Mucosa of rectum (tissue), 2 donors: ENCODE data around the gene CEP104.

Source experiments
- H3K27ac ChIP-seq, 2 donors: one replicate each; pipeline ENCODE4 v1.7.0; 2013; ENCODE audit warnings: inconsistent platforms in 2 of 2, low read depth in 2 of 2, low read length in 2 of 2
- H3K27me3 ChIP-seq, 2 donors: one replicate each; pipeline ENCODE4 v1.7.0; 2013; ENCODE audit warnings: low read length in 2 of 2; ENCODE audit not compliant: control insufficient read depth in 2 of 2, insufficient read depth in 2 of 2
- H3K36me3 ChIP-seq, 2 donors: one replicate each; pipeline ENCODE4 v1.7.0; 2013; ENCODE audit warnings: low read length in 2 of 2; ENCODE audit not compliant: control insufficient read depth in 2 of 2, insufficient read depth in 2 of 2
- H3K4me1 ChIP-seq, 2 donors: one replicate each; pipeline ENCODE4 v1.7.0; 2013; ENCODE audit warnings: low read length in 2 of 2, mild to moderate bottlenecking in 1 of 2; ENCODE audit not compliant: control insufficient read depth in 2 of 2, insufficient read depth in 2 of 2
- H3K4me3 ChIP-seq, 2 donors: one replicate each; pipeline ENCODE4 v1.7.0; 2013; ENCODE audit warnings: low read length in 2 of 2
- H3K9ac ChIP-seq, 2 donors: one replicate each; pipeline ENCODE4 v1.7.0; 2013; ENCODE audit warnings: low read length in 2 of 2, low read depth in 1 of 2, mild to moderate bottlenecking in 1 of 2
- H3K9me3 ChIP-seq, 2 donors: one replicate each; pipeline ENCODE4 v1.7.0; 2013; ENCODE audit warnings: low read length in 2 of 2; ENCODE audit not compliant: control insufficient read depth in 2 of 2
- donor health status: healthy.
- donor health status: Normal muscosa, but diverticular disease.

Gene CEP104

DNA sequence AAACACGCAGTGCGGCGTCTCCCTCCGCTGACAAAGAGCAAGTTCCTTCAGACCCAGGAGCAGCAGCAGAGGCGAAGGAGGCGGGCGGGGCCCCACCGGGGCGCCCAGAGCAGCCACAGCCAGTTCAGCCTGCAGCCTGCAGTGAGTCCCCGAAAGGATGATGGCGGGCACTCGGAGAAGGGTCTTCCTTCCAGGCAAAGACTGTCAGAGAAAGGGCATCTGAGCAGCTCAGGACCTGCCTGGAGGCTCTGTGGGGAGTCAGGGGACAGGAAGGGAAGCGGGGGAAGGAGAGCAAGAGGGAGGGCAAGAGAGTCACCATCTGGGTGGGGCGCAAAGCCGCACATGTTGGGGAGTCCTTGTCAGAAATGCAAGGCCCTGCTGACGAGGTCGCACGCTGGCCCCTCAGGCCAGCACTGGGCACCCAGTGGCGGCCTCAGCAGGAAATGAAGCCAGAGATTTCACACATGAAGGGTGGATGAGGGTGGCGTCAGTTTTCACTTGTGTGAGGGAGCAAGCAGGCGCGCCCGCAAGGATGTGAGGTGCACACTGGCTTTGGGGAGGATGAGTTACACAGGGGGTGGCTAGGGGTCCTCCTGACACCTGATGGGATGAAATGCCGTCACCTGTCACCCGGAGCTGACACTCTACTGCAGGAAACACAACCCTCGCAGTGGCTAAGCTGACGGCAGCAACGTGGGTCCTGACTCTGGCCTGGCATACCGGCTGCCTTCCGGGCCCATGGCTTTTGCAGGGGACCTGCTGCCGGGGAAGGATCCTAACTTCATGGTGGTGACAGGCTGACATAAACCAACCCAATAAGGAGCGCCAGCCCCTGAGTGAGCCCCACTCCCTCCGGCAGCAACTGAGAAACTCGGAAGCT lies 67.3 kb downstream of the CEP104 start:
- H3K9me3 ChIP-seq, result no peaks in the 10 kb centered on the region
- H3K36me3 ChIP-seq, result peaks cover 16 to 40% of the 10 kb centered on the region in 2 donors
- H3K27me3 ChIP-seq, result no peaks in the 10 kb centered on the region
- H3K27ac ChIP-seq, result no peak overlapping the region
- H3K4me1 ChIP-seq, result peaks cover 0 to 2% of the 10 kb centered on the region in 2 donors
- no peak overlapping the region for H3K9ac ChIP-seq
- H3K4me3 ChIP-seq, result no peak overlapping the region

DNA sequence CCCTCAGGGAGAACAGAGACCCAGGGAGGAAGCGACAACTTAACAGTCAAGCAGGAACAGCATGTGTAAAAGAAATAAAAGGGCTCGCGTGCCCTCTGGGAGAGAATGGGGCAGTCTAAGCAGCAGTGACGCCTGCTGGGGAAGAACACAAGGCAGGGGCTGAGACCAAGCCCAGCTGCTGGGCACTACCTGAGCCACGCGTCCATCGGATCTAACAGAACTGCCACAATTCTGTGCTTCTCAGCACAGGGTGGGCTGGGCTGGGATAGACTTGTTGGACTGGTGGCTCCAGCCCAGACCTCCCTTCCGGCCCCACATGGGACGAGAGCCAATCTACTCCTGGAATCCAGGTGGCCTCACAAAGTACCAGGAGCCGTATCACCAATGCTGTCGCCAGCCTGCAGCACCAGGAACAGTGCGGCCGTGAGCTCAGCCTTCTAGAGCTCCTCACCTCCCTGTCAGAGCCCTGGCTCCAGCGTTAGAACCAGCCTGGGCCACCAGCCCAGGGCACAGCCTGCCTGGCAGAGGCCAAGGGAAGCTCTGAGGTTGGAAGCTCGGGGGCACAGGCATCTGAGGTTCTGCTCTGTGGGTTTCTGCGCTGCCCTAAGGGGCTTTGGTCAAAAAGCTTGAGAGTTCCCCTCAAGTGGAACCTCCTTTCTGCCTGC lies 68.1 kb downstream of the CEP104 start:
- H3K4me3 ChIP-seq, result no peak overlapping the region
- no peaks in the 10 kb centered on the region for H3K27me3 ChIP-seq
- peaks cover 22 to 47% of the 10 kb centered on the region in 2 donors for H3K36me3 ChIP-seq
- H3K4me1 ChIP-seq, result peaks cover 0 to 2% of the 10 kb centered on the region in 2 donors
- no peak overlapping the region for H3K27ac ChIP-seq
- H3K9ac ChIP-seq, result no peak overlapping the region
- H3K9me3 ChIP-seq, result no peaks in the 10 kb centered on the region

DNA sequence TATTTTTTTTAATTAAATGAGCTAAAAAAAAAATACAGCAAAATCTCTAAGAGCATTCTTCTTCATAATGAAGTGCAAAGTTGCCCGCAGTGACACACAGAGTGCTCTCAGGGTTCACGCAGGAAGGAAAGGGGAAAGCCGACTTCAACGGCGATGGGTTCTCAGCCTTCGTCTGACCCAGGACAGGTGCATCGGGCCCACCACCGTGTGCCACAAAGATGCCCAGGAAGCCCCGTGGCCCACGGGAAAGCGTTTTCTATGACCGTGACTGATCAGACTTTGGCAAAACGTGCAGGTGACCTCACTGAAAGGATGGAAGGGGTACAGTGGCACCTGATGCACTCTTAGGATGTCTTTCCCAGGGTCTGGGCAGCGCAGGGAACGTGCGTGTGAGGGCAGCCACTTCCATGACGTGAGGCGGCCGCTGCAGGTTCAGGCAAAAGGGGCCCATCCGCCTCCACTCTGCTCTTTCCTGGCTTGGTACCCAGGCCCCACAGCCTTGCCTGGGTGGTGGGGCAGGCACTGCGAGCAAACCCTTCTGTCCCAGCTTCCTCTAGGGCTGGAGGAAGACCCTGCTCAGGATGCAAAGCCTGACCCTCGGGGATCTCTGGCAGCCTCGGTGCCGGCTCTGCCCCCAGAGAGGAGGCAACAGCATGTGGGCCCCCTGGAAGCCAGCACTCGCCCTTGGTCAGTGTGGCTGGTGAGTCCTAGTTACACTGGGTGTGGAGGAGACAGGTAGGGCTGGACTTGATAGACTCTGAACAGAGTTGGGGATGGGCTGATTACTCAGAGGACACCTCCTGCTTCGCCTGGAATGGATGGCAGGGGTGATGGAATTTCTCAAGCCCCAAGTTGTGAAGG lies 69.0 kb downstream of the CEP104 start:
- Histone ChIP-seq H3K9ac (no peak overlapping the region), H3K27me3 (no peaks in the 10 kb centered on the region), H3K36me3 (peaks cover 27 to 54% of the 10 kb centered on the region in 2 donors), H3K9me3 (no peaks in the 10 kb centered on the region), H3K4me1 (no peaks in the 10 kb centered on the region), H3K4me3 (no peak overlapping the region), H3K27ac (no peak overlapping the region)

DNA sequence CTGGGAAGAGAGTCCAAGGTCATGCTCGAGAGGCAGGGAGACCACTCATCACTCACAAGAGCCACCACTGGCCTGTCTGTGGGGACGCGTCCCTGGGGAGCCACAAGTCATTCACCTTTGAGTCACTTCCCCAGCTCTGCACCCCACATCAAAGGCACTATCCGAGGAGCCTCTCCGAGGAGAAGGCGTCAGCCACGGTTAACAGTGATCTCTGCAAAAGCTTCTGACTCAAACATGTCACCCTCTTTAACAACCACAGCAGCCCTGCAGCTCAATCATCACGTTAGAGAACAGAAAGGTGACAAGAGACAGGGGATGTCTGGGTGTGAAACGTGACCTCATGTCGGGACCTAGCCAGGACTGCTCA lies 69.7 kb downstream of the CEP104 start:
- no peak overlapping the region for H3K4me3 ChIP-seq
- H3K9me3 ChIP-seq, result no peaks in the 10 kb centered on the region
- H3K36me3 ChIP-seq, result peaks cover 33 to 59% of the 10 kb centered on the region in 2 donors
- H3K9ac ChIP-seq, result no peak overlapping the region
- no peaks in the 10 kb centered on the region for H3K4me1 ChIP-seq
- H3K27me3 ChIP-seq, result no peaks in the 10 kb centered on the region
- no peak overlapping the region for H3K27ac ChIP-seq

DNA sequence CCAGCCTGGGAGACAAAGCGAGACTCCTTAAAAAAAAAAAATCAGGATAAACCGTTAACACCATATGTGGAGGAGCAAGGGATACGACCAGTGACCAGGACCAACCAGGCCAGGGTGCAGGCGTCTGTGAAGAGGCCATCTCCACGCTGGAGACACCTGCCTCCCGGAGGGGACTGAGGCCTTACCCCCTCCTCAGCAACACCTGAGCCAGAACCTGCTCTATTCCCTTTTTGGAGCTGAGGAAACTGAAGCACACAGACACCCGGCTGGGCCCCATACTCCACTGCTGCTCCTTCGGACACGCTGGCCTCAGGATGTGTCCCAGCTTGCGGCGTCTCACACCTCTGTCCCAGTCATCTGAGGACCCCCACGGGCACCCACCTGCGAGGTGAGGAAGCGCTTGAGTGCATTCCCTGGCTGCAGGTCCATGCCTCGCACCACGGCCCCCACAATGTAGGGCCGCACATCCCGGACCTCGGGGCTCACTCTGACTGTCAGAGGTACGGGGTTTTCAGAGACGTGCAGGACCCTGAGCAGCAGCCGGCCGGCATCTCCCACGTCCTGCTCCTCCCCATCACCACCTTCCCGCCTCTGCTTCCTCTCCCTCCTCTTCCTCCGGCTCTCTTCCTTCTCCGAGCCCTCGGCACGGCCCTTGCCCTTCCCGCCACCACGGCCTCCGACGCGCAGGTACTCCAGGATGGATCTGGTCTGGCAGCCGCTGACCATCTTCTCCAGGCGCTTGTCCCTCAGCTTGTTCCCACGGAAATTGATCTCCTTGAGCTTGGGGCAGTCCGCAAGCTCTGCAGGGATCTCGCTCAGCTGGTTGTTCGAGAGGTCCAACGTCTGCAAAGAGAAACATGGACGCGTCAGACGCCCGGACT lies 70.3 kb downstream of the CEP104 start:
- Histone ChIP-seq H3K27ac (no peak overlapping the region), H3K9me3 (no peaks in the 10 kb centered on the region), H3K4me1 (no peaks in the 10 kb centered on the region), H3K27me3 (no peaks in the 10 kb centered on the region), H3K36me3 (peaks cover 38 to 61% of the 10 kb centered on the region in 2 donors), H3K4me3 (no peak overlapping the region), H3K9ac (no peak overlapping the region)

DNA sequence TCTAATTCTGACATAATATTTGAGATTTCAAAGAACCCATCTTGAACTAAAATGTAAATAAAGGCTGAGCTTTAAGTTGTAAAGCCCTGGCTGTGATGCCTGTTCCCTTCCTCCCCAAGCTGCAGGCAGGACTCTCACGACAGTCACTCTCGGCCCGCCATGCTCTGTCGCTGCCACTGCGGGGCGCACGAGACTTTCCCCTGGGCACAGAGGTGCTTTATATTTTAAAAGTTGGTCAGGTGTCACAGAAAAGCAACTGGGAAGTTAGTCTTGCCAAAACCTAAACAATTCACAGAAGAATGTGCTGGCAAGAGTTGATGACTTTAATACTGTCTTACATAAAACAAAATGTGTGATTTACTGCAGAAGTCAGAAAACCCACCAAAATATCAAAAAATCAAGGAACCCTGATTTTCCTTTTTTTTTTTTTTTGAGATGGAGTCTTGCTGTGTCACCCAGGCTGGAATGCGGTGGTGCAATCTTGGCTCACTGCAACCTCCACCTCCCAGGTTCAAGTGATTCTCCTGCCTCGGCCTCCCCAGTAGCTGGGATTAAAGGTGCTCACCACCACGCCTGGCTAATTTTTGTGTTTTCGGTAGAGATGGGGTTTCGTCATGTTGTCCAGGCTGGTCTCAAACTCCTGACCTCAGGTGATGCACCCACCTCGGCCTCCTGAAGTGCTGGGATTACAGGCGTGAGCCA lies 71.4 kb downstream of the CEP104 start:
- peaks cover 43 to 67% of the 10 kb centered on the region in 2 donors for H3K36me3 ChIP-seq
- no peaks in the 10 kb centered on the region for H3K9me3 ChIP-seq
- no peak overlapping the region for H3K27ac ChIP-seq
- no peaks in the 10 kb centered on the region for H3K27me3 ChIP-seq
- no peak overlapping the region for H3K4me3 ChIP-seq
- no peaks in the 10 kb centered on the region for H3K4me1 ChIP-seq
- no peak overlapping the region for H3K9ac ChIP-seq

DNA sequence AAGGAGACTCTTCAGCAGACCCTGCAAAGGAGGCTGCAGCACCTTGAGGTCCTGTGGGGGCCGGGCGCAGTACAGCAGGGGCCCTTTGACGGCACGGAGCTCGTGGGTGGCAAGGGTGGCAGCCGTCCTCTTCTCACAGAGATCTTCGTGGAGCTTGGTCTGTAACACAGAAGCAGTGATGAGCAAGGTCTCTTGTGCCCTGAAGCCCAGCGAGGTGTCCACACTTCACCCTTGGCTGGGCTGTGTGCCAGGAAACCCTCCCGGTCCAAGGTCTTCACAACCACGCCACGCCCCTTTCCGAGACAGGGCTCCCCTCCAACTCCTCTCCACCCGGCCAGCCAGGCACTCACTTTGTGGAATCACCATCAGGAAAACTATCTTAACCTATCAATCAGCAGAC lies 72.0 kb downstream of the CEP104 start:
- Histone ChIP-seq H3K27me3 (no peaks in the 10 kb centered on the region), H3K4me1 (no peaks in the 10 kb centered on the region), H3K27ac (no peak overlapping the region), H3K36me3 (peaks cover 49 to 69% of the 10 kb centered on the region in 2 donors), H3K9ac (no peak overlapping the region), H3K4me3 (no peak overlapping the region), H3K9me3 (no peaks in the 10 kb centered on the region)

DNA sequence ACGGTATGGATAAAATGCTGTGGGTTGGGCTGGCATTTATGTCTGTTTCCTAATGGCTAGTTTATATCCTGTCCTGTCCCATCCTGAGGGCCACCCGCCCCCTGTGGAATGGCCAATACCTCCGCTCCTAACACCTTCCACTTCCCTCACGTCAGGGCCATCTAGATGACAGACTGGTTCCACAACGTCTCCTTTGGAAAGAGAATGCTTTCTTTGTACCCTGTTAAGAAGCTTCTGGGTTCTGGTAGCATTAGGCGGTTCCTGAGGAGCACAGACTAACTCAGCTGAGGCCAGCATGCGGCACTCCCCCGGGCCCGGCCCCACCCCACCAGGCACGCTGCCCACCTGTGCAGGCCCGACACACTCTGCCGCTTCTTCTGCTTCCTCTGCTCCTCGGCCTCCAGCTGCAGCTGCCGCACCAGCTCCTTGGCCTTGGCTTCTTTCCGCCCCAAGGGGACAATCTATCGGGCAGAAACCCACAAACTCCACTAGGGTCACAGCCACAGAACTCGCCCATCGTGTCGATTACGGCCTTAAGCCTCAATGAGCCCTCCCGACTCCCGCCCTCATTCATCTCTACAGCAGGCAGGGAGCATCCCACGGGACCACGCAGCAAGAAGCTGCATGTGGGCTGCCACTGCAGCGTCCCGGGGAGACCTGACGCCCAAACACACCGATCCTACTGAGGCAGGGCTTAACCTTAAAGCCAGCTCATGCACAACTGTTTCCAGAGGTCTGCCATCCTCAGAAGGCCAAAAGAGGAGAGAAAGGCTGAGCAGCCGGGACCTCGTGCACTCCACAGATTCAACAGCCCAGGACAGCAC lies 73.1 kb downstream of the CEP104 start:
- no peak overlapping the region for H3K27ac ChIP-seq
- no peaks in the 10 kb centered on the region for H3K27me3 ChIP-seq
- peaks cover 54 to 76% of the 10 kb centered on the region in 2 donors for H3K36me3 ChIP-seq
- no peaks in the 10 kb centered on the region for H3K9me3 ChIP-seq
- H3K4me3 ChIP-seq, result no peak overlapping the region
- no peaks in the 10 kb centered on the region for H3K4me1 ChIP-seq
- H3K9ac ChIP-seq, result no peak overlapping the region
